Measurements from ENCODE around the gene AMPD1. TPM values are rescaled to one million over a fixed set of nuclear protein-coding genes. Genes with fewer than 3 reads are reported as not detected.

The AMPD1 gene
- total RNA-seq, 1 experiment from 2014 or later, result not detected

- Mint-ChIP-seq H3K4me3 (ENCODE audit: low read depth, unreplicated experiment) (no peak overlapping the region), H3K9me3 (ENCODE audit: low read depth, unreplicated experiment) (no peaks in the 10 kb centered on the region), H3K36me3 (ENCODE audit: insufficient read depth, unreplicated experiment) (peaks cover 21% of the 10 kb centered on the region), H3K4me1 (ENCODE audit: low read depth, unreplicated experiment) (no peaks in the 10 kb centered on the region), H3K27me3 (ENCODE audit: unreplicated experiment) (no peaks in the 10 kb centered on the region), H3K27ac (ENCODE audit: unreplicated experiment) (no peak overlapping the region)
- intact Hi-C loops (cut with micrococcal nuclease; ENCODE audit: unreplicated experiment), result no loop called here
- TSS peak; percentile 1 for BruUV-seq (replicated peaks)
- TF ChIP-seq CTCF (IDR thresholded peaks at IDR 0.05; ENCODE audit: unreplicated experiment), result no peak
- CTCF ChIA-PET, result no interaction called here
- DNase-seq, result no peak
Measured at GRCh38 chr1:114707604-114708003, 12.3 kb upstream of the AMPD1 start.

- no peak overlapping the region for H3K27ac Mint-ChIP-seq (ENCODE audit: unreplicated experiment)
- peaks cover 6% of the 10 kb centered on the region for H3K36me3 Mint-ChIP-seq (ENCODE audit: insufficient read depth, unreplicated experiment)
- H3K4me1 Mint-ChIP-seq (ENCODE audit: low read depth, unreplicated experiment), result no peaks in the 10 kb centered on the region
- H3K4me3 Mint-ChIP-seq (ENCODE audit: low read depth, unreplicated experiment), result no peak overlapping the region
- TF ChIP-seq CTCF (IDR thresholded peaks at IDR 0.05; ENCODE audit: unreplicated experiment), result no peak
- CTCF ChIA-PET, result interaction anchor here (1.3 kb wide), 1 partner anchor 33 kb away, joined by 3 read pairs; the partner anchor contains the start of gene DENND2C
- no peak for DNase-seq
- no TSS peak for BruUV-seq (replicated peaks)
- intact Hi-C loops (cut with micrococcal nuclease; ENCODE audit: unreplicated experiment), result no loop called here
- no peaks in the 10 kb centered on the region for H3K9me3 Mint-ChIP-seq (ENCODE audit: low read depth, unreplicated experiment)
- no peaks in the 10 kb centered on the region for H3K27me3 Mint-ChIP-seq (ENCODE audit: unreplicated experiment)
Measured at GRCh38 chr1:114703242-114703641, 7.9 kb upstream of the AMPD1 start.

GRCh38 chr1:114702737-114703136 lies 7.4 kb upstream of the AMPD1 start:
- TF ChIP-seq CTCF (IDR thresholded peaks at IDR 0.05; ENCODE audit: unreplicated experiment), result no peak
- Mint-ChIP-seq H3K27me3 (ENCODE audit: unreplicated experiment) (no peaks in the 10 kb centered on the region), H3K27ac (ENCODE audit: unreplicated experiment) (no peak overlapping the region), H3K4me1 (ENCODE audit: low read depth, unreplicated experiment) (no peaks in the 10 kb centered on the region), H3K36me3 (ENCODE audit: insufficient read depth, unreplicated experiment) (peaks cover 3% of the 10 kb centered on the region), H3K4me3 (ENCODE audit: low read depth, unreplicated experiment) (no peak overlapping the region), H3K9me3 (ENCODE audit: low read depth, unreplicated experiment) (no peaks in the 10 kb centered on the region)
- CTCF ChIA-PET, result no interaction called here
- no TSS peak for BruUV-seq (replicated peaks)
- intact Hi-C loops (cut with micrococcal nuclease; ENCODE audit: unreplicated experiment), result no loop called here
- DNase-seq, result no peak

- H3K4me3 Mint-ChIP-seq (ENCODE audit: low read depth, unreplicated experiment), result no peak overlapping the region
- no peaks in the 10 kb centered on the region for H3K27me3 Mint-ChIP-seq (ENCODE audit: unreplicated experiment)
- no peak overlapping the region for H3K27ac Mint-ChIP-seq (ENCODE audit: unreplicated experiment)
- H3K36me3 Mint-ChIP-seq (ENCODE audit: insufficient read depth, unreplicated experiment), result no peaks in the 10 kb centered on the region
- BruUV-seq (replicated peaks), result no TSS peak
- no peaks in the 10 kb centered on the region for H3K4me1 Mint-ChIP-seq (ENCODE audit: low read depth, unreplicated experiment)
- intact Hi-C loops (cut with micrococcal nuclease; ENCODE audit: unreplicated experiment), result no loop called here
- no peak for DNase-seq
- TF ChIP-seq CTCF (IDR thresholded peaks at IDR 0.05; ENCODE audit: unreplicated experiment), result no peak
- no peaks in the 10 kb centered on the region for H3K9me3 Mint-ChIP-seq (ENCODE audit: low read depth, unreplicated experiment)
- CTCF ChIA-PET, result no interaction called here
Measured at GRCh38 chr1:114701931-114702330, 6.6 kb upstream of the AMPD1 start.
